ENCODE data around the gene ADM. TPM values are rescaled to one million over a fixed set of nuclear protein-coding genes. Genes with fewer than 3 reads are reported as not detected.
A peak's percentile ranks its signal among the peaks of the same experiment; 100 is the strongest.
"Not testable (repeated sequence)": the region's sequence is repeated elsewhere in the genome, so short reads cannot be mapped to it uniquely, and the experiment has no call there.

ADM gene
- total RNA-seq, 1 experiment from 2014 or later, result 263 TPM

DNA sequence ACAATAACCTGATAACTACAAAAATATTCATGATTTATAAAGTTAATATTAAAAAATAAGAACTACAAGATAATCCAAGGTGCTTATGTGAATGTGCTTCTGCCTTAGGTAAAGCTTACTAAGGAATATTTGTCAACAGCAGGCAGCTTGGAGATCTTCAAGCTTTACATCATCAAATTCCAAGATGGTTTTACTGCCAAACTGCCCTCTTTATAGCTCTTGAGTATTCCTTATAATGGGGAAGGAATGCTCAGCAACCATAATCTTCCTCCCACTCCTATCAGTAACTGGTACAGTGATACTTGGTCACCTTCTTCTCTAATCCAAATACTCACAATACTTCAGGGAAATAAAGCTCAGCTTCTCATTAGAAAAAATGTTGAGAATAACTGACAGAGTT, 40.9 kb upstream of the ADM start:
- no peak overlapping the region for H3K27ac ChIP-seq (ENCODE audit: low read length)
- TF ChIP-seq TCF7L2 (IDR thresholded peaks at IDR 0.05; ENCODE audit: low read depth, low read length) (no peak), SIN3A (IDR thresholded peaks at IDR 0.05; ENCODE audit: borderline replicate concordance, insufficient read depth, low read depth, low read length) (no peak), POLR2AphosphoS5 (IDR thresholded peaks at IDR 0.05; ENCODE audit: low read depth, low read length) (0 out of 2 replicates have a peak, but pooled peaks have one; percentile 27)
- TF ChIP-seq, protein P1, sequence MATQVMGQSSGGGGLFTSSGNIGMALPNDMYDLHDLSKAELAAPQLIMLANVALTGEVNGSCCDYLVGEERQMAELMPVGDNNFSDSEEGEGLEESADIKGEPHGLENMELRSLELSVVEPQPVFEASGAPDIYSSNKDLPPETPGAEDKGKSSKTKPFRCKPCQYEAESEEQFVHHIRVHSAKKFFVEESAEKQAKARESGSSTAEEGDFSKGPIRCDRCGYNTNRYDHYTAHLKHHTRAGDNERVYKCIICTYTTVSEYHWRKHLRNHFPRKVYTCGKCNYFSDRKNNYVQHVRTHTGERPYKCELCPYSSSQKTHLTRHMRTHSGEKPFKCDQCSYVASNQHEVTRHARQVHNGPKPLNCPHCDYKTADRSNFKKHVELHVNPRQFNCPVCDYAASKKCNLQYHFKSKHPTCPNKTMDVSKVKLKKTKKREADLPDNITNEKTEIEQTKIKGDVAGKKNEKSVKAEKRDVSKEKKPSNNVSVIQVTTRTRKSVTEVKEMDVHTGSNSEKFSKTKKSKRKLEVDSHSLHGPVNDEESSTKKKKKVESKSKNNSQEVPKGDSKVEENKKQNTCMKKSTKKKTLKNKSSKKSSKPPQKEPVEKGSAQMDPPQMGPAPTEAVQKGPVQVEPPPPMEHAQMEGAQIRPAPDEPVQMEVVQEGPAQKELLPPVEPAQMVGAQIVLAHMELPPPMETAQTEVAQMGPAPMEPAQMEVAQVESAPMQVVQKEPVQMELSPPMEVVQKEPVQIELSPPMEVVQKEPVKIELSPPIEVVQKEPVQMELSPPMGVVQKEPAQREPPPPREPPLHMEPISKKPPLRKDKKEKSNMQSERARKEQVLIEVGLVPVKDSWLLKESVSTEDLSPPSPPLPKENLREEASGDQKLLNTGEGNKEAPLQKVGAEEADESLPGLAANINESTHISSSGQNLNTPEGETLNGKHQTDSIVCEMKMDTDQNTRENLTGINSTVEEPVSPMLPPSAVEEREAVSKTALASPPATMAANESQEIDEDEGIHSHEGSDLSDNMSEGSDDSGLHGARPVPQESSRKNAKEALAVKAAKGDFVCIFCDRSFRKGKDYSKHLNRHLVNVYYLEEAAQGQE (IDR thresholded peaks at IDR 0.05; ENCODE audit: insufficient read depth in 1 of 2, low read depth in 2 of 2, low read length in 1 of 2), result no peak
- TF ChIP-seq, protein P2, sequence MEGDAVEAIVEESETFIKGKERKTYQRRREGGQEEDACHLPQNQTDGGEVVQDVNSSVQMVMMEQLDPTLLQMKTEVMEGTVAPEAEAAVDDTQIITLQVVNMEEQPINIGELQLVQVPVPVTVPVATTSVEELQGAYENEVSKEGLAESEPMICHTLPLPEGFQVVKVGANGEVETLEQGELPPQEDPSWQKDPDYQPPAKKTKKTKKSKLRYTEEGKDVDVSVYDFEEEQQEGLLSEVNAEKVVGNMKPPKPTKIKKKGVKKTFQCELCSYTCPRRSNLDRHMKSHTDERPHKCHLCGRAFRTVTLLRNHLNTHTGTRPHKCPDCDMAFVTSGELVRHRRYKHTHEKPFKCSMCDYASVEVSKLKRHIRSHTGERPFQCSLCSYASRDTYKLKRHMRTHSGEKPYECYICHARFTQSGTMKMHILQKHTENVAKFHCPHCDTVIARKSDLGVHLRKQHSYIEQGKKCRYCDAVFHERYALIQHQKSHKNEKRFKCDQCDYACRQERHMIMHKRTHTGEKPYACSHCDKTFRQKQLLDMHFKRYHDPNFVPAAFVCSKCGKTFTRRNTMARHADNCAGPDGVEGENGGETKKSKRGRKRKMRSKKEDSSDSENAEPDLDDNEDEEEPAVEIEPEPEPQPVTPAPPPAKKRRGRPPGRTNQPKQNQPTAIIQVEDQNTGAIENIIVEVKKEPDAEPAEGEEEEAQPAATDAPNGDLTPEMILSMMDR (IDR thresholded peaks at IDR 0.05), result no peak
- ChIA-PET CTCF (interaction anchor here (0.6 to 1.4 kb wide), 2 partner anchors 56 to 154 kb away, joined by 3 read pairs; no protein-coding TSS in a partner anchor), POLR2A (no interaction called here)
- in situ Hi-C loops (cut with HindIII; ENCODE audit: low pct_unique_long_range_greater_than_20kb, low sequenced_read_pairs) (no loop called here), intact Hi-C loops (cut with micrococcal nuclease; ENCODE audit: unreplicated experiment) (no loop called here)
- H3K36me3 ChIP-seq (ENCODE audit: control insufficient read depth, insufficient read depth, low read length), result no peaks in the 10 kb centered on the region
- H3K4me1 ChIP-seq (ENCODE audit: control insufficient read depth, insufficient read depth, low read length), result peaks cover 7% of the 10 kb centered on the region; the same call in 1 of the 2 replicates
- no peak overlapping the region for H3K4me3 ChIP-seq (ENCODE audit: low read depth in 2 of 2, low read length in 2 of 2)
- ATAC-seq (peak; percentile 77), DNase-seq (ENCODE audit: low read depth, low spot score) (no peak)
- BruUV-seq (replicated peaks), result no TSS peak
- H3K9me3 ChIP-seq (ENCODE audit: control insufficient read depth, insufficient read depth, low read depth, low read length), result no peaks in the 10 kb centered on the region
- no peaks in the 10 kb centered on the region for H3K27me3 ChIP-seq (ENCODE audit: control insufficient read depth, insufficient read depth, low read length)

DNA sequence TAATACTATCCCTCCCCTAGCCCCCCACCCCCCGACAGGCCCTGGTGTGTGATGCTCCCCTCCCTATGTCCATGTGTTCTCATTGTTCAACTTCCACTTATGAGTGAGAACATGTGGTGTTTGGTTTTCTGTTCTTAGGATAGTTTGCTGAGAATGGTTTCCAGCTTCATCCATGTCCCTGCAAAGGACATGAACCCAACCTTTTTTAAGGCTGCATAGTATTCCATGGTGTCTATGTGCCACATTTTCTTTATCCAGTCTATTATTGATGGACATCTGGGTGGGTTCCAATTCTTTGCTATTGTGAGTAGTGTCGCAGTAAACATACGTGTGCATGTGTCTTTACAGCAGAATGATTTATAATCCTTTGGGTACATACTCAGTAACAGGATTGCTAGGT, 40.2 kb upstream of the ADM start:
- in situ Hi-C loops (cut with HindIII; ENCODE audit: low pct_unique_long_range_greater_than_20kb, low sequenced_read_pairs); H3K4me3 ChIP-seq (ENCODE audit: low read depth in 2 of 2, low read length in 2 of 2); intact Hi-C loops (cut with micrococcal nuclease; ENCODE audit: unreplicated experiment); DNase-seq (ENCODE audit: low read depth, low spot score); BruUV-seq (replicated peaks); H3K4me1 ChIP-seq (ENCODE audit: control insufficient read depth, insufficient read depth, low read length); H3K27me3 ChIP-seq (ENCODE audit: control insufficient read depth, insufficient read depth, low read length); H3K36me3 ChIP-seq (ENCODE audit: control insufficient read depth, insufficient read depth, low read length); ATAC-seq; H3K9me3 ChIP-seq (ENCODE audit: control insufficient read depth, insufficient read depth, low read depth, low read length); H3K27ac ChIP-seq (ENCODE audit: low read length): not testable (repeated sequence)
- ChIA-PET POLR2A (interaction anchor here (0.6 kb wide), 1 partner anchor 14 kb away, joined by 3 read pairs; no protein-coding TSS in a partner anchor), CTCF (interaction anchor here (1.4 kb wide), 1 partner anchor 57 kb away, joined by 3 read pairs; no protein-coding TSS in a partner anchor)

DNA sequence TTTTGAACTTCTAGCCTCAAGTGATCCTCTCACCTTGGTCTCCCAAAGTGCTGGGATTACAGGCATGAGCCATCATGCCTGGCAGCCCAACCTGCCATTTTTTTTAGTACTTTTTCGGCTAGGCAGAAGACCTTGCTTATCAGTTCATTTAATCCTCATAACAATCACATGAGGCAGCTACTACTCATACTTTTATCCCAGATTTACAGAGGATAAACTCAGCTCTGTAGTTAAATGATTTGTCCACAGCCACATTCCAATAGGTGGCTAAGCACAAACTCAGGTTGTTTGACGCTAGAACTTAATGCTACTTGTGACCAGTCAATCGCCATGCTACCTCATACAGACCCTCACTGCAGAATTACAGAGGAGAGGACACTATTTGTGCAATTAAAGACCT, 38.9 kb upstream of the ADM start:
- CTCF ChIA-PET, result no interaction called here

More for the DNA sequence above, 38.9 kb upstream of the ADM start:
- H3K4me3 ChIP-seq (ENCODE audit: low read depth in 2 of 2, low read length in 2 of 2), result no peak overlapping the region
- intact Hi-C loops (cut with micrococcal nuclease; ENCODE audit: unreplicated experiment), result no loop called here
- no peaks in the 10 kb centered on the region for H3K27me3 ChIP-seq (ENCODE audit: control insufficient read depth, insufficient read depth, low read length)
- ATAC-seq (peak; percentile 48; the same call in 1 of the 2 replicates), DNase-seq (ENCODE audit: low read depth, low spot score) (no peak)
- TF ChIP-seq TCF7L2 (IDR thresholded peaks at IDR 0.05; ENCODE audit: low read depth, low read length), result no peak
- no peak for TF ChIP-seq POLR2AphosphoS5 (IDR thresholded peaks at IDR 0.05; ENCODE audit: low read depth, low read length)
- TF ChIP-seq, protein P1 (IDR thresholded peaks at IDR 0.05; ENCODE audit: insufficient read depth in 1 of 2, low read depth in 2 of 2, low read length in 1 of 2), result no peak
- POLR2A ChIA-PET, result no interaction called here
- peaks cover 7% of the 10 kb centered on the region; the same call in 1 of the 2 replicates for H3K4me1 ChIP-seq (ENCODE audit: control insufficient read depth, insufficient read depth, low read length)
- no TSS peak for BruUV-seq (replicated peaks)
- H3K36me3 ChIP-seq (ENCODE audit: control insufficient read depth, insufficient read depth, low read length), result no peaks in the 10 kb centered on the region
- H3K27ac ChIP-seq (ENCODE audit: low read length), result peak overlapping the region; percentile 20; the same call in 1 of the 2 replicates
- in situ Hi-C loops (cut with HindIII; ENCODE audit: low pct_unique_long_range_greater_than_20kb, low sequenced_read_pairs), result no loop called here
- H3K9me3 ChIP-seq (ENCODE audit: control insufficient read depth, insufficient read depth, low read depth, low read length), result no peaks in the 10 kb centered on the region

Measured in Panc1 (cell line).